NCI-H1694 (cell line): ENCODE results near the gene C2orf69.

ENCODE experiments used
- DNase-seq: peaks from one replicate; lab custom pipeline; 2025; lab: John Stamatoyannopoulos, UW

C2orf69 gene

GRCh38 chr2:199914372-199914958, 3.4 kb downstream of the C2orf69 start:
- no peak for DNase-seq

GRCh38 chr2:199916980-199917379, 5.9 kb downstream of the C2orf69 start:
- DNase-seq = no peak

- DNase-seq = no peak
These were observed 11.8 kb downstream of the C2orf69 start for GRCh38 chr2:199922856-199923255.

GRCh38 chr2:199923924-199924323, 12.8 kb downstream of the C2orf69 start:
- no peak for DNase-seq

- no peak for DNase-seq
These were observed 15.7 kb downstream of the C2orf69 start for GRCh38 chr2:199926806-199927205.

GRCh38 chr2:199928226-199928625, 17.1 kb downstream of the C2orf69 start:
- no peak for DNase-seq

- no peak for DNase-seq
These were observed 17.5 kb downstream of the C2orf69 start for GRCh38 chr2:199928626-199929025.

- no peak for DNase-seq
These were observed 18.2 kb downstream of the C2orf69 start for GRCh38 chr2:199929262-199929661.

GRCh38 chr2:199932312-199932855, 21.3 kb downstream of the C2orf69 start:
- DNase-seq = no peak

GRCh38 chr2:199933466-199933865, 22.4 kb downstream of the C2orf69 start:
- no peak for DNase-seq

GRCh38 chr2:199936554-199936953, 25.5 kb downstream of the C2orf69 start:
- DNase-seq = no peak

GRCh38 chr2:199940373-199940772, 29.3 kb downstream of the C2orf69 start:
- peak; percentile 36 for DNase-seq

GRCh38 chr2:199943373-199943772, 32.3 kb downstream of the C2orf69 start:
- DNase-seq = no peak

GRCh38 chr2:199946196-199946595, 35.1 kb downstream of the C2orf69 start:
- DNase-seq = no peak

- no peak for DNase-seq
These were observed 35.7 kb downstream of the C2orf69 start for GRCh38 chr2:199946836-199947235.

GRCh38 chr2:199950396-199950795, 39.3 kb downstream of the C2orf69 start:
- no peak for DNase-seq

- no peak for DNase-seq
These were observed 39.9 kb downstream of the C2orf69 start for GRCh38 chr2:199951023-199951422.

GRCh38 chr2:199955007-199955338, 43.9 kb downstream of the C2orf69 start:
- DNase-seq = peak; percentile 22

GRCh38 chr2:199955339-199956061, 44.4 kb downstream of the C2orf69 start, which contains the start of the genes MAIP1 and TYW5:
TSS of gene MAIP1 (plus strand) at chr2:199955582. CDS start at chr2:199955799, 217 bp downstream.
TSS of gene TYW5 (minus strand) at chr2:199955491. CDS start at chr2:199955470, 21 bp downstream.
- peak; percentile 47 for DNase-seq

GRCh38 chr2:199956062-199956380, 44.9 kb downstream of the C2orf69 start:
- DNase-seq = no peak

GRCh38 chr2:199958014-199958413, 46.9 kb downstream of the C2orf69 start:
- no peak for DNase-seq

- no peak for DNase-seq
These were observed 51.1 kb downstream of the C2orf69 start for GRCh38 chr2:199962203-199962602.

GRCh38 chr2:199966405-199966804, 55.3 kb downstream of the C2orf69 start:
- DNase-seq = no peak

GRCh38 chr2:199966976-199967375, 55.9 kb downstream of the C2orf69 start:
- no peak for DNase-seq
